Lower lobe of right lung (tissue), 2 donors: ENCODE results near the gene PAAF1. TPM values are rescaled to one million over a fixed set of nuclear protein-coding genes. Genes with fewer than 3 reads are reported as not detected.

Source experiments
- ATAC-seq, 2 donors: fragments of 200-7000 bp; cut with Tn5 transposase; one replicate each; pipeline ENCODE4 v1.9.1; 2020 to 2022; ENCODE audit warnings: mild to moderate bottlenecking in 2 of 2, moderate library complexity in 2 of 2
- DNase-seq: peaks from one replicate; pipeline ENCODE4 v3.0.0-alpha.2; 2020
- H3K27ac ChIP-seq: fragments of 200-600 bp; one replicate; pipeline ENCODE4 v1.8.0; 2022
- H3K27me3 ChIP-seq: fragments of 200-600 bp; one replicate; pipeline ENCODE4 v1.8.0; 2022; ENCODE audit warnings: low read depth
- H3K36me3 ChIP-seq: fragments of 200-600 bp; one replicate; pipeline ENCODE4 v1.8.0; 2022; ENCODE audit warnings: mild to moderate bottlenecking
- H3K4me1 ChIP-seq: fragments of 200-600 bp; one replicate; pipeline ENCODE4 v1.8.0; 2022
- H3K4me3 ChIP-seq: fragments of 200-600 bp; one replicate; pipeline ENCODE4 v1.8.0; 2022; ENCODE audit warnings: mild to moderate bottlenecking
- H3K9me3 ChIP-seq: fragments of 200-600 bp; one replicate; pipeline ENCODE4 v1.8.0; 2022
- CTCF ChIP-seq: fragments of 200-600 bp; IDR thresholded peaks from one replicate; pipeline ENCODE4 v1.8.0; 2022; ENCODE audit warnings: antibody characterized with exemption, mild to moderate bottlenecking
- intact Hi-C: fragments of 100-400 bp; cut with DNase I; formaldehyde crosslinking; loops from one replicate; pipeline ENCODE4 v1.11.0; 2022
- total RNA-seq: library from RNA; stranded (reverse); fragmentation: NEBNext Ultra II Directional; extraction: Animal tissue kit (Norgen Biotek cat#: 25700); gene quantifications from one replicate; pipeline ENCODE4 v1.2.1, GENCODE V29; 2021
- donor health status: DM: no; HTN: yes; CAD: no; lungs with severe emphysema.

The PAAF1 gene
- total RNA-seq, 1 donor from 2014 or later: 15.2 TPM

GRCh38 chr11:73977856-73978519, 101.2 kb downstream of the PAAF1 start:
- peaks cover 56% of the 10 kb centered on the region for H3K36me3 ChIP-seq
- no peak for TF ChIP-seq CTCF
- H3K27ac ChIP-seq: peak overlapping the region; percentile 93
- DNase-seq (no peak), ATAC-seq (no peak)
- no peak overlapping the region for H3K4me3 ChIP-seq
- intact Hi-C loops: no loop called here
- H3K9me3 ChIP-seq: no peaks in the 10 kb centered on the region
- H3K4me1 ChIP-seq: peaks cover 61% of the 10 kb centered on the region
- no peaks in the 10 kb centered on the region for H3K27me3 ChIP-seq

GRCh38 chr11:73978576-73979086, 101.8 kb downstream of the PAAF1 start:
- peak overlapping the region; percentile 93 for H3K27ac ChIP-seq
- H3K4me3 ChIP-seq: no peak overlapping the region
- peaks cover 60% of the 10 kb centered on the region for H3K4me1 ChIP-seq
- H3K9me3 ChIP-seq: no peaks in the 10 kb centered on the region
- DNase-seq (no peak), ATAC-seq (no peak)
- no peak for TF ChIP-seq CTCF
- intact Hi-C loops: no loop called here
- H3K36me3 ChIP-seq: peaks cover 56% of the 10 kb centered on the region
- H3K27me3 ChIP-seq: no peaks in the 10 kb centered on the region

- Histone ChIP-seq H3K4me1 (peaks cover 54% of the 10 kb centered on the region), H3K4me3 (peak overlapping the region; percentile 78), H3K36me3 (peaks cover 45% of the 10 kb centered on the region), H3K27me3 (no peaks in the 10 kb centered on the region), H3K9me3 (no peaks in the 10 kb centered on the region), H3K27ac (peak overlapping the region; percentile 93)
- peak; percentile 77 for DNase-seq
- TF ChIP-seq CTCF: no peak
- peak in 1 of 2 donors; percentile 29 for ATAC-seq
- intact Hi-C loops: no loop called here
Measured at GRCh38 chr11:73980001-73980961, 103.5 kb downstream of the PAAF1 start.

Other genes starting within 250 kb of the PAAF1 start
- 35.4 TPM for gene PLEKHB1, start 230.4 kb upstream of the PAAF1 start, total RNA-seq
- 128 TPM for gene RAB6A, start 115.9 kb upstream of the PAAF1 start, total RNA-seq
- 26.5 TPM for gene MRPL48, start 89.1 kb upstream of the PAAF1 start, total RNA-seq
- 41.6 TPM for gene COA4, start 153 bp upstream of the PAAF1 start, total RNA-seq
- gene DNAJB13, start 74.0 kb downstream of the PAAF1 start, total RNA-seq: 7.5 TPM
- gene UCP2, start 105.8 kb downstream of the PAAF1 start, total RNA-seq: 83.5 TPM
- gene UCP3, start 132.1 kb downstream of the PAAF1 start, total RNA-seq: 3.1 TPM